HFF-Myc (cell line): ENCODE results near the gene ERVH48-1.
A peak's percentile ranks its signal among the peaks of the same experiment; 100 is the strongest.
"Not testable (repeated sequence)": the region's sequence is repeated elsewhere in the genome, so short reads cannot be mapped to it uniquely, and the experiment has no call there.

Source experiments
- DNase-seq: peaks from one replicate; pipeline ENCODE4 v3.0.0-alpha.2; 2011; ENCODE audit warnings: low read depth; ENCODE audit errors: extremely low read depth
- H3K4me3 ChIP-seq: replicated peaks from 2 replicates; pipeline ENCODE4 v1.5.1; 2011; ENCODE audit warnings: low read depth, mild to moderate bottlenecking, control low read depth, low read length
- CTCF ChIP-seq: IDR thresholded peaks from 2 replicates; pipeline ENCODE4 v1.5.1; 2012; ENCODE audit warnings: mild to moderate bottlenecking, low read depth, low read length, control low read depth; ENCODE audit errors: missing control alignments

ERVH48-1 gene

DNA sequence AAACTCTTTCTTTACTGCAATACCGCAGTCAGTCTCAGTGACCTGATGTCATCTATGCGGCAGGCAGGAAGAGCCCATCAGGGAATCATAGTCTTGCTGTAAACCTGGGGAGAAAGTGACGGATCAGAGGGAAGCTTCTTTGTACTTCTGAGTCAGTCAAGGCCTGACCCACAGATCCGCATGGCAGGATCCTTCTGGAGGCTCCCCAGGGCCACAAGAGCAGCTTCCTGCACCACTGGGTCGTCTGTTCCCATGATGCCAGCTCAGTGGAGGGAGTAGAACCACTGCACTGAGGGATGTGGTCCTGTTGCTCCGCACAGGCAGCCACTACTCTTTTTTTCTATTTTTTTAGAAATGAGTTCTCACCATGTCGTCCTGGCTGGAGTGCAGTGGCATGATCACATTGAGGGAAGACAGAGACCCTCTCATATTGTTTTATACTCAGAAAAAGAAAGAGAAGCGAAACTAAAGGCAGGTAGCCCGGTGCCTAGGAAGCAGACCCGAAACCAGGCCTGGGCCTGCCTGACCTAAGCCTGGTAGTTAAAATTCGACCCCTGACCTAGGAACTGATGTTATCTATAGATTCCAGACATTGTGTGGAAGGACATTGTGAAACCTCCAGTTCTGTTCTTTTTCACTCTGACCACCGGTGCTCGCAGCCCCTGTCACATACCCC lies 6.3 kb upstream of the ERVH48-1 start:
- no peak for DNase-seq
- no peak overlapping the region for H3K4me3 ChIP-seq
- TF ChIP-seq CTCF: no peak

- TF ChIP-seq CTCF: no peak
- no peak overlapping the region for H3K4me3 ChIP-seq
- DNase-seq: no peak
These were observed 4.5 kb upstream of the ERVH48-1 start for GRCh38 chr21:42929969-42930368.

- H3K4me3 ChIP-seq, DNase-seq: not testable (repeated sequence)
These were observed 2.2 kb upstream of the ERVH48-1 start for GRCh38 chr21:42927474-42928200.

GRCh38 chr21:42924433-42924751 lies 1.0 kb downstream of the ERVH48-1 start:
- TF ChIP-seq CTCF: no peak
- H3K4me3 ChIP-seq: no peak overlapping the region
- no peak for DNase-seq

GRCh38 chr21:42923553-42924432 lies 1.6 kb downstream of the ERVH48-1 start:
- peak; percentile 76 for TF ChIP-seq CTCF
- DNase-seq: peak; percentile 81
- no peak overlapping the region for H3K4me3 ChIP-seq

- no peak for TF ChIP-seq CTCF
- no peak overlapping the region for H3K4me3 ChIP-seq
These were observed 2.5 kb downstream of the ERVH48-1 start for GRCh38 chr21:42922918-42923317.

GRCh38 chr21:42921927-42922326 lies 3.5 kb downstream of the ERVH48-1 start:
- TF ChIP-seq CTCF: no peak
- DNase-seq: no peak
- no peak overlapping the region for H3K4me3 ChIP-seq

More at GRCh38 chr21:42922918-42923317, 2.5 kb downstream of the ERVH48-1 start:
- DNase-seq: no peak
